DMS79 (cell line): ENCODE data around the gene TDRD12.
"Not testable (repeated sequence)": the region's sequence is repeated elsewhere in the genome, so short reads cannot be mapped to it uniquely, and the experiment has no call there.

Source experiments
- DNase-seq: peaks from one replicate; lab custom pipeline; 2025; lab: John Stamatoyannopoulos, UW

TDRD12 gene

DNA sequence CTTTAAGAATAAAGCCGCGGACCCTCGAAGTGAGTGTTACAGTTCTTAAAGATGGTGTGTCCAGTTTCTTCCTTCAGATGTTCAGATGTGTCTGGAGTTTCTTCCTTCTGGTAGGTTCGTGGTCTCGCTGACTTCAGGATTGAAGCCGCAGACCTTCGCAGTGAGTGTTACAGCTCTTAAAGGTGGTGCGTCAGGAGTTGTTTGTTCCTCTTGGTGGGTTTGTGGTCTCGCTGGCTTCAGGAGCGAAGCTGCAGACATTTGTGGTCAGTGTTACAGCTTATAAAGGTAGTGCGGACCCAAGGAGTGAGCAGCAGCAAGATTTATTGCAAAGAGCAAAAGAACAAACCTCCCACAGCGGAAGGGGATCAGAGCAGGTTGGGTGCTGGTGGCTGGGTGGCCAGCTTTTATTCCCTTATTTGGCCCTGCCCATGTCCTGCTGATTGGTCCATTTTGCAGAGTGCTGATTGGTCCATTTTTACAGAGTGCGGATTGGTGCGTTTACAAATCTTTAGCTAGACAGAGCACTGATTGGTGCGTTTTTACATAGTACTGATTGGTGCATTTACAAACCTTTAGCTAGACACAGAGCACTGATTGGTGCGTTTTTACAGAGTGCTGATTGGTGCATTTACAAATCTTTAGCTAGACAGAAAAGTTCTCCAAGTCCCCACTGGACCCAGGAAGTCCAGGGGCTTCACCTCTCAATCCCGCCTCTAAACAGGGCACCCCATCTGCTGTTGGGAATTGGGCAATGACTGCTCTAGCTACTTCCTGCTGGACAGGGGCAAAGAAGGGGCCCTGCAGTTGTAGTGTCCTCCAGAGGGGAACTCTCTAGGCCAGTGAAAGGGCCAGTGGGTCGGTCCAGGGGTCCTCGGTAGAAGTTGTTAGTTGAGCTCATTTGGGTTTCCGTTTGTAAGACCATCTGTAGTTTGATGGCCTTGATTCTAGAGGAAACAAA, 26.1 kb upstream of the TDRD12 start:
- not testable (repeated sequence) for DNase-seq

DNA sequence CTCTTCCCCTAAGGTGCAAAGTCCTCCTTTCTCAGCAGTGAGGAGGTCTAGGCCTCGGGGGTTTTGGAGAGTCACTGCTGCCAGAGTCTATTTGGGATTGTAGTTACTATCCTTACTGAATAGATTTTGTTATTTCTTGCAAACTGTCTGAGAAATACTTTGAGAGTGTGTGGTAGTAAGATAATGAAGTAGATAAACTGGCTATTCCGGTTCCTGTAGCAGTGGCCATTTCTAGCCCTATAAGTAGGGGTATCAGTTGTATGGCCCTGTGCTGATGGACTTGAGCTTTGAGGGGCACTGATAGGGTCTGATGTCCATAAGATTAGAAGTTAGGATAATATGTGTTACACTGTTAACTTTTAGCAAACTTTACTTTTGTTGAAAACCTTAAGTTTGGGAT, 25.3 kb upstream of the TDRD12 start:
- not testable (repeated sequence) for DNase-seq

DNA sequence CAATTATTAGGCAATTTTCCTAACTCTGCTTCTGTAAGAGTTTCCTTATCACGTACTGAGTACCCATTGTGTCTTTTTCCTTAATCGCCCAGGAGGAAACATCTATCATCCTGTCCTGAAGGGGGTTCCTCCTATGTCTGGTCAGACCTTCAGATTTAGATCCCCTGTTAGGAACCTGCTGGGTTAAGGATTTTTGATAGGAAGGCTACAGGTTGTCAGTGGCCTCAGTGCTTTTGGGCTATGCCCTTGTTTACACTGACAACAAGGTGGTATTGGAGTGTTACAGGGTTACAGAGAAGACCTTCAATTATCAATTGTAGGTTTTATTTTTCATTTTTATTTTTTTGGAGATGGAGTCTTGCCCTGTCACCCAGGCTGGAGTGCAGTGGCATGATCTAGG, 24.7 kb upstream of the TDRD12 start:
- not testable (repeated sequence) for DNase-seq

DNA sequence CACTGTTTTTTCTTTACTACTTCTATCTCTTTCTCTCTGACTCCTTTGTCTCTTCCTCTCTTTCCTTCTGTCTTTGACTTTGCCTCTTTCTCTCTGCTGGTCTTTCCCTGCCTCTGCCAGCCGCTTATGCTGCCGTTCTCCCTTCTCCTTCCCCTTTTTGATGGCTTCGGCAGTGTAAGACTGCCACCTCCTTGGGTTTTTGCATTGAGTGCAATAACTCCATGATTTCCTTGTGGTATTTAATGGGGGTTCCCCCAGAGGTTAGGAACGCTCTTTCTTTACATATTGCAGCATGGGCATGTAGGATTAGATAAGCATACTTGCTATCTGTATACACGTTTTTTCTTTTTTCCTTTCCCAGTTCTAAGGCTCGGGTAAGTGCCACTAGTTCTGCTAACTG, 24.1 kb upstream of the TDRD12 start:
- DNase-seq: not testable (repeated sequence)

DNA sequence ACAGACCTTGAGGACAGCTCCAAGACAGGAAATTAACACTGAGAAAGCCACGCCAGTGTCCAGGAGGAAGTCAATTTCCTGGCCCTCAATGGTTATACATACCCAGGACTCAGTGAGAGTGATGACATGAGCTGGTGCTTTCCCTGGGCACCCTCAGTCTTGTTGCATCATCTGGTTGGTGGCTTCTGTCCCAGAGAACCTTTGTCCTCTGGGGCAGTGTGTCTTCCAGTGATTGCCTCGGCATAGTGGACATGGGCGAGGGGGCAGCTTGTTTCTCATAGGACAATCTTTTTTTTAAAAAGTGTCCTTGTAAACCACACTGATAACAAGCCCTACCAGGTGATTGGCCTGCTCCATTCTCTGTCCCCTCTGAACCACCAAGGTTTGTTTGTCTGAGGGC, 22.8 kb upstream of the TDRD12 start:
- DNase-seq: not testable (repeated sequence)

DNA sequence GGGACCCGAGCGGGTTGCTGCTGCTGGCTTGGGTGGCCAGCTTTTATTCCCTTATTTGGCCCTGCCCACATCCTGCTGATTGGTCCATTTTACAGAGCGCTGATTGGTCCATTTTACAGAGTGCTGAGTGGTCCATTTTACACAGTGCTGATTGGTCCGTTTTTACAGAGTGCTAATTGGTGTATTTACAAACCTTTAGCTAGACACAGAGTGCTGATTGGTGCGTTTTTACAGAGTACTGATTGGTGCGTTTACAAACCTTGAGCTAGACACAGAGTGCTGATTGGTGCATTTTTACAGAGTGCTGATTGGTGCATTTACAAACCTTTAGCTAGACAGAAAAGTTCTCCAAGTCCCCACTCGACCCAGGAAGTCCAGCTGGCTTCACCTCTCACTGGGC, 19.4 kb upstream of the TDRD12 start:
- not testable (repeated sequence) for DNase-seq

DNA sequence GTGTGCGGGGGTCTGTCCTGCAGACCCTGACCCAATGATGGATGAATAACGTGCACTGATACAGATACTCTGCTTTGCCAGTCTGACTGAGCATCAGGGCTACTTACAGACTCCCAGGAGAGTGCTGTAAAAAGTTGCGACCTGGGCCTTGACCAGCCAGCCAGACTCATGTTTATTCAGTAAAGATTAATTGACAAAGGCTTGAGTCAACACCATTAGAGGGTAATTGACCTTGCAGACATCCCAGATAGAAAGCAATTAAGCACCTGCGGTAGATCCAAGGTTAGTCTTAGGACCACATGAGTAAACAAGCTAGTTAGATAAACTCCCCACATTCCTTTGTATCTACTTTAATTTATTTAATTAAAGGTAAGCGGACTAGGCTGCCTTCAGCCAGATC, 17.6 kb upstream of the TDRD12 start:
- no peak for DNase-seq

DNA sequence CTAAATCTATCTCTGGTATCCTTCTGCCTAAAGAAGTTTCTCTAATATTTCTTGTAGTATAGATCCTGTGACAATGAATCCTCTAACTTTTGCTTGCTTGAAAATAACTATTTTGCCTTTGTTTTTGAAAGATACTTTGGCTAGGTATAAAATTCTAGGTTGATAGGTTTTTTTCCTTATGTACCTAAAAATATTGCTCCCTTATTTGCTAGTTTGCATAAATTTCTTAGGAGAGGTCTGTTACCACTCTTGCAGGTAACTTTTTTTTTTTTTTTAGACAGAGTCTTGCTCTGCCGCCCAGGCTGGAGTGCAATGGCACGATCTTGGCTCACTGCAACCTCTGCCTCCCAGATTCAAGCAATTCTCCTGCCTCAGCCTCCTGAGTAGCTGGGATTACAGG, 15.6 kb upstream of the TDRD12 start:
- not testable (repeated sequence) for DNase-seq

DNA sequence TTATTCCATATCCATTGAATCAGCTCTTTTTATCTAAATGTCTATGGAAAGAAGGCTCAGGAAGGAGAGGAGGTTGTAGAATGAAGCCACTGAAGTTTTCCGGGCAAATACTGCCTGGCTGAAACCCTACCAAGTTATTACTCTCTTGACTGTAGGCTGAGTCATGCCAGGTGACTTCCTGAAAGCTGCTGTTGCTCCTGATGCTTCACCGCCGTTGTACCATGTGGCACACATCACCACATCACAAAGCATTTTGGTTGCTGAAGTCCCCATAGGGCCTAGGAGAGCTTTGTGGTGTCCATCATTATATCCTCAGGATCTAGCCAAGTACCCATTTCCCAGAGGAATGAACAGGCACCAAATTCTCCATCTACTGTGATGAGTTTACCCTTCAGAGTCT, 11.1 kb upstream of the TDRD12 start:
- no peak for DNase-seq

DNA sequence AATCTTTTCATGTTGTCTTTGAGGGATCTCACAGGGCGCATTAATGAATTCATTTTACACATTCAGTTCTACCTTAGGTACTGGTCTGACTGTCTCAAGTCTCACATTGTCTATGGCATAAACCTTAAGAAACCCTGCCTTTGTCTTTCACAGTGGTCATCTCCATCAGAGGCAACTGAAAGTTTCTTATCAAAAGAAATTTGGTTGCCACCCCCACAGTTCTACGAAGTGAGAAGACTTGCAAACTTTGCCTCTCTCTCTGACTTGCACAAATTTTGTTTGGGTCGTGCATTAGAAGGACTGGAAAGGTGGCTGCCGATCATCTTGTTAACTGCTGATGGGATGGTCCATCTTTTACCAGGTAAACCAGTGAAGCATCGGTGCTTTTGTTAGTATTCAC, 10.5 kb upstream of the TDRD12 start:
- DNase-seq: no peak

DNA sequence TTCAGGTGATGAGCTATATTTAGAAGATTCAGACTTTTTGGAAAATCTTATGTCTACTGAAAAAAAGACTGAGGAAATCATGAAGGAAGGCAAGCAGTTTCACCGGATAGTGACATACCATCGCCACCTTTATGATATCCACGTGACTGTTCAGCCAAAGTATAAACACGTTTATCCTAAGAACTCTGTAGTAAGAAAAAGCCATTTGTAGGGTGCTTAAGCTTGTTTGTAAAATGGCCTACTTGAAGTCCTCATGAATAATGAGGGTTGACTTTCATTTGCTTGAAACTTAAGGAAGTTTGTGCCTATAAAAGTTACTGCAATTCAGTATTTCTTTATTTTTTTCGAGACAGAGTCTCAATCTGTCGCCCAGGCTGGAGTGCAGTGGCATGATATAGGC, 7.8 kb upstream of the TDRD12 start:
- DNase-seq: no peak

DNA sequence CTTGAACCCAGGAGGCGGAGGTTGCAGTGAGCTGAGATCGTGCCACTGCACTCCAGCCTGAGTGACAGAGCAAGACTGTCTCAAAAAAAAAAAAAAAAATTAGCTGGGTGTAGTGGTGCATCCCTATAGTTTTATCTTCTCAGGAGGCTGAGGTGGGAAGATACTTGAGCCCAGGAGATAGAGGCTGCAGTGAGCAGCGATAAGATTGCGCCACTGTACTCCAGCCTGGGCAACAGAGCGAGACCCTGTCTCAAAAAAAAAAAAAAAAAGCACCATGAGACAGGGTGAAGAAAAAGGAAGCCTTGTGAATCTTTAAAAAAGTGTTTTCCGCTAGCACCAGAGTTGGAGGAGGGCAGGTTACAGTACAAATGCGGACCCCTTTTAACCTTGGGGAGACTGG, 3.4 kb upstream of the TDRD12 start:
- not testable (repeated sequence) for DNase-seq

DNA sequence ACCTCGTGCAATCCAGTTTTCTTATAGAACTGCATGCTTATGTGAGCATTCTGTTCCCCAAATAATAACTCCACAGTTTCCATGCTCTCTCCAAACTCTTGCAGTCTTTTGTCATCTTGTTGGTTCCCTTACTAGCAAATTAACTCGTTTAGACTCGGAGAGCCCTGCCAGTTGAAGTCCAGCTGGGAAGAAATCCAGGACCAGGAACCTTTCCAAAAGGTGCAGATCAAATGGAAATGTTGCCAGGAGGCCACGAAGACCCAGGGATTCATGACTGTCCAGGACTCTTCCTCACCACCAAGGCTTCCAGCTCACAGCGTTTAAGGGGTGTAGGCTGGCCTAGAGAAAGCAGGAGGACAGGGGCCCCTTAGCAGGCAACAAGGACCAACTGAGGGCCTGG, 2.1 kb upstream of the TDRD12 start:
- no peak for DNase-seq

DNA sequence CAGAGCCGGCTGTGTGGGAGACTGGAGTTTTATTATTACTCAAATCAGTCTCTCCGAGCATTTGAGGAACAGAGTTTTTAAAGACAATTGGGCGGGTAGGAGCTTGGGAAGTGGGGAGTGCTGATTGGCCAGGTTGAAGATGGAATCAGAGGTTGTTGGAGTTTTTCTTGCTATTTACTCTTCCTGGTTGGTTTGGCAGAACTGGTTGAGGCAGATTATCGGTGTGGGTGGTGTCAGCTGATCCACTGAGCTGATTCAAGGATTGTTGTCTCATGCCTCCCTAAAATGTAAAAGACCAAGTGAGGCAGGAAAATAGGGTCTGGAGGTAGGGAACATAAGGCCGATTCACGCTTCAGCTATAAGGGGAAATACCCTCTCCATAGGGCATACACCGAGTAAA, 1.3 kb upstream of the TDRD12 start:
- no peak for DNase-seq

DNA sequence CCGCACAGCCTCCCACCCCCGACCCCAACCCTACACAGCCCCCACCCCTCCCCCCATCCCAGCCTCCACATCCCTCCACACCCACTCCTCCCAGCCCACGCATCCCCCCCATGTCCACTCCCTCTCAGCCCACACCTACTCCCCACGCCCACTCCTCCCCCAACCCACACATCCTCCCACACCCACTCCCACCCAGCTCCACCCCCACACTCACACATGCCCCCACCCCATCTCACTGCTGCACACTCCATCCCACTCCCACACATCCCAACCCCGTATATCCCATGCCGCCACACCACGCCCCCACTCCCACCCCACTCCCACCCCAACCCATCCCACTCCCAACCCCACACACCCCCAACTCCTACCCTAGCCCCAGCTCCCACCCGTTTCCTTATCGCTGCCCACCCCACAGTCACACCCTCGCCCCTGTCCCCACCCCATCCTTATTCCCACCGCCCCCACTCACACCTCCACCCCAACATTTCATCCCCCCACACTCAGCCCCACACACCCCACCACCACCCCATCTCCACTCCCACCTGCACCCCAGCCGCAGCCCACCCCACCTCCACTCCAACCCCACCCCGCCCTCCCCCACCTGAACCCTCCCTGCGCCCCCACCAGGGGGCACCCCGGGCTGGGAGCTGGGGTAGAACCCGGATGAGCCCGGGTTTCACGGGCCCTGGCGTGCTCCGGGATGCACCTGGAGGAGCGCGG, 809 bp downstream of the TDRD12 start:
- DNase-seq: no peak

DNA sequence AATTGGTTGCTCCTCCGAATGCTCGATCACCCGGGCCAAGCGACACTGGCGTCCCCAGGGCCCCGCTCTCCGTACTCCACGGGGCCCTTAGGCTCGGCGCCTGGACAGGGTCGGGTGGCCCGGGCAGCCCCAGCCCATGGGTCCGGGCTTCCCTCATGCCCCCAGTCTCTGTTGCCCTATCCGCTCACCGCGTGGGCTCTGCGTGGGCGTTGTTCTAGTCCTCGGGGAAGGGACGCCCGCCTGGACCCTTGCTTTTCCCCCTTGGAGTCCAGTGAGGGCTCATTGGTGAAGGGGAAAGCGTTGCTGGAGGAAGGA, 1.3 kb downstream of the TDRD12 start:
- no peak for DNase-seq

DNA sequence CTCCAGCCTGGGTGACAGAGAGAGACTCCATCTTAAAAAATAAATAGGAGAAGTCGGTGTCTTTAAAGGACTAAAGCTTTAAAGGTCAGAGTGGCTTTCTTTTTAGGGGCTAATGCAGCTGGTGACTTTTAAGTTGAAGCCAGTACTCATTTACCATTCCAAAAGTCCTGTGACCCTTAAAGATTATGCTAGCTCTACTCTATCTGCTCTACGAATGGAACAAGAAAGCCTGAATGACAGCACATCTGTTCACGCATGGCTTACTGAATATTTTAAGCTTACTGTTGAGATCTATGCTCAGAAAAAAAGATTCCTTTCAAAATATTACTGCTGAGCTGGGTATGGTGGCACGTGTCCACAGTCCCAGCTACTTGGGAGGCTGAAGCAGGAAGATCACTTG, 16.4 kb downstream of the TDRD12 start:
- no peak for DNase-seq

DNA sequence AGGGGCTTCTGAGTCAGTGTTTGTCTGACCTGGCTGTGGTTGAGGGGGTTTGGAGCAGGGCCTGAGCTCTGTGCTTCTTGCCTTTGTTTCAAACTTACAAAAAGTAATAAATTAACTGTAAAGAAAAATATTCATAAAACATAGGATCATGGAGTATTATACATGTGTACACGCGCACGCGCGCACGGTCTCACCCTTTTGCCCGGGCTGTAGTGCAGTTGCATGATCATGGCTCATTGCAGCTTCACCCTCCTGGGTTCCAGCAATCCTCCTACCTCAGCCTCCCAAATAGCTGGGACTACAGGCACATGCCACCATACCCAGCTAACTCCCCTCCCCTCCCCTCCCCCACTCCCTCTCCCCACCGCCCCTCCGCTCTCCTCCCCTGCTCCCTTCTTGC, 23.5 kb downstream of the TDRD12 start:
- no peak for DNase-seq

DNA sequence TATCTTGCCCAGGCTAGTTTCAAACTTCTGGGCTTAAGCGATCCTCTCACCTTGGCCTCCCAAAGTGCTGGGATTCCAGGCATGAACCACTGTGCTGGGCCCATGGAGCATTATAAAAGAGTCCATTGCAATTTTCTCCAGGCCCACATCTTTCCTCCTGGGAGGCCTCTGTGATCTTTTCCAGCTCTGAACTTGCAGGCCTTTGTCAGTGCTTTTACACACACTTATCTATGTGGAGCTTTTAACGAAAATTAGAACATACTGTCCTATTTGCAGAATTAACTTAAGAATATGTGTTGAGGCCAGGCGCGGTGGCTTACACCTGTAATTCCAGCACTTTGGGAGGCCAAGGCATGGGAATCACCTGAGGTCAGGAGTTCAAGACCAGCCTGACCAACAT, 23.9 kb downstream of the TDRD12 start:
- no peak for DNase-seq

DNA sequence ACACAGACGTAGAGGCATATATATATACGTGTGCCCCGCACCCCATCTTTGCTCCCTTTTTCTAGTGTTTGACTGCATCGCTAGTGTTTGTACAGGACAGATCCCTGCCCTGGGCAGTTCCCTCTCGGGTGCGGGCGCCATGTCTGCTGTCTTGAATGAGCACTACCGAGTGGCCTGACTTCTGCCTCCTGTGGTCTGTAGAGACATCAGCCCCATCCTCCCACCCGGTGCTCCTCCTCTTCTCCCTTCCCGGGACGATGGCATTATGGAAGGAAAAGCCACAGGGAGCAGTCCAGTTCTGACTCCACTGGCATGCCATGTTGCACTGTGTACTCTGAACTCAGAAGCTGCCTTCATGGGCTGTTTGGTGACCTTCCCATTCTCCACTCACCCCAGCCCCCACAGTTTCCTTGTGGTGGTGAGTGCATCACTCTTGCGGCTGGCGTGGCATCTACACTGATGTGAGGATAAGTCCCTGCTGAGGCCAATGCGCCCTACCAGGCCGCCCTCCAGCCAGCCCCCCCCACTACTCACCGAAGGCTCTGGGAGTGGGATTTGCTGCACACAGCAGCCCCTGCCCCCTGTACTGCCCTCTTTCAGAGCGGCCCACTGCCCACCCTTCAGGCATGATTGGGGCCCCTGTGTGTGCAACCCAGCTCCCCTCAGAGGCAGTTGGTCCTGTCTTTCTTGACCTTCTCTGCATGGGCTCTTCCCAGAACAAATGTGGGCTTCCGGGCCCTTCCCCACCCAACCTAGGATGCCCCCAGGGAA, 25.2 kb downstream of the TDRD12 start:
- no peak for DNase-seq

DNA sequence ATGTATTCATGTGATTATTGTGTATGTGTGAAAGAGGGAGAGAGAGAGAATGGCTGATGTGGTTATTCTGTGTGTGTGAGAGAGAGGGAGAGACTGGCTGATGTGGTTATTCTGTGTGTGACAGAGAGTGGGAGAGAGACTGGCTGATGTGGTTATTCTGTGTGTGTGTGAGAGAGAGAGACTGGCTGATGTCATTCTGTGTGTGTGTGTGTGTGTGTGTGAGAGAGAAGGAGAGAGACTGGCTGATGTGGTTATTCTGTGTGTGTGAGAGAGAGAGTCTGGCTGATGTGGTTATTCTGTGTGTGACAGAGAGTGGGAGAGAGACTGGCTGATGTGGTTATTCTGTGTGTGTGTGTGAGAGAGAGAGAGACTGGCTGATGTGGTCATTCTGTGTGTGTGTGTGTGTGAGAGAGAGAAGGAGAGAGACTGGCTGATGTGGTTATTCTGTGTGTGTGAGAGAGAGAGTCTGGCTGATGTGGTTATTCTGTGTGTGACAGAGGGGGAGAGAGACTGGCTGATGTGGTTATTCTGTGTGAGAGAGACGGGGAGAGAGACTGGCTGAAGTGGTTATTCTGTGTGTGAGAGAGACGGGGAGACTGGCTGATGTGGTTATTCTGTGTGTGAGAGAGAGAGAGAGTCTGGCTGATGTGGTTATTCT, 26.2 kb downstream of the TDRD12 start:
- DNase-seq: not testable (repeated sequence)

DNA sequence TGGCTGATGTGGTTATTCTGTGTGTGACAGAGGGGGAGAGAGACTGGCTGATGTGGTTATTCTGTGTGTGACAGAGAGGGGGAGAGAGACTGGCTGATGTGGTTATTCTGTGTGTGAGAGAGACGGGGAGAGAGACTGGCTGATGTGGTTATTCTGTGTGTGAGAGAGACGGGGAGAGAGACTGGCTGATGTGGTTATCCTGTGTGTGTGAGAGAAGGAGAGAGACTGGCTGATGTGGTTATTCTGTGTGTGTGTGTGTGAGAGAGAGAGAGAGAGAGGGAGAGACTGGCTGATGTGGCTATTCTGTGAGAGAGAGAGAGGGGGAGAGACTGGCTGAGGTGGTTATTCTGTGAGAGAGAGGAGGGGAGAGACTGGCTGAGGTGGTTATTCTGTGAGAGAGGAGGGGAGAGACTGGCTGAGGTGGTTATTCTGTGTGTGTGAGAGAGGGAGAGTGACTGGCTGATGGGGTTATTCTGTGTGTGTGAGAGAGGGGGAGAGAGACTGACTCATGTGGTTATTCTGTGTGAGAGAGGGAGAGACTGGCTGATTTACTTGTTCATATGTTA, 27.1 kb downstream of the TDRD12 start:
- peak; percentile 16 for DNase-seq
